ENCODE results near the gene IAH1. TPM values are rescaled to one million over a fixed set of nuclear protein-coding genes. Genes with fewer than 3 reads are reported as not detected.
A peak's percentile ranks its signal among the peaks of the same experiment; 100 is the strongest.
"Not testable (repeated sequence)": the region's sequence is repeated elsewhere in the genome, so short reads cannot be mapped to it uniquely, and the experiment has no call there.

Gene IAH1
- total RNA-seq, 1 donor from 2014 or later: 45.6 TPM

DNA sequence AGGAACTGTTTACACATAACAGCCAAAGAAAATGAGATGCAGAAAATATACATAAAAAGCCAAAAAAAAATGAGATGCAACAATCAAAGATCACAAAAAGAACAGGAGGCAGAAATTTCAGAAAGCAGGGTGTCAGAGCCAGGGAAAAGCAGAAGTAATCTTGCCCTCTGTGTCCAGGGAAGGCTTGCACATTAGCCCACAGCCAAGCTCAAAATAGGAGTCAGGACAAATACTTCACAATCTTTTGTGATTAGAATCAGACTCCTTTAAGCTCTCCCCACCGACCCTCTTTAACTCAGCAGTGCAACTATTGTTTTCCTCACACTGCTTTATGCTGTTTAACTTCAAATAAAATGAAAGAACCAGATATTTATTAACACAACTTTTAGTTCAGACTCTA, 34.6 kb downstream of the IAH1 start:
- DNase-seq (ENCODE audit: low spot score): peak; percentile 19
- peaks cover 4% of the 10 kb centered on the region for H3F3A ChIP-seq (ENCODE audit: low read depth)
- H3K79me2 ChIP-seq (ENCODE audit: low read depth): no peaks in the 10 kb centered on the region
- H3K9me3 Mint-ChIP-seq: no peaks in the 10 kb centered on the region
- peaks cover 4% of the 10 kb centered on the region for H3K36me3 ChIP-seq
- H3K9ac ChIP-seq: peak overlapping the region; percentile 22
- H4K20me1 ChIP-seq (ENCODE audit: low read depth): peaks cover 23% of the 10 kb centered on the region
- no peak overlapping the region for H3K4me3 ChIP-seq
- peaks cover 19% of the 10 kb centered on the region for H3K36me3 Mint-ChIP-seq
- H3K4me1 ChIP-seq: peaks cover 9% of the 10 kb centered on the region
- no peak overlapping the region for H2AFZ ChIP-seq (replicated peaks)
- peaks cover 19% of the 10 kb centered on the region for H3K4me1 Mint-ChIP-seq
- peak overlapping the region; percentile 13 for H3K4me3 Mint-ChIP-seq
- H3K9me3 ChIP-seq (ENCODE audit: low read depth): no peaks in the 10 kb centered on the region
- TF ChIP-seq EZH2 (IDR thresholded peaks at IDR 0.05) (no peak), EZH2phosphoT487 (IDR thresholded peaks at IDR 0.05) (no peak)
- TF ChIP-seq, protein P1, sequence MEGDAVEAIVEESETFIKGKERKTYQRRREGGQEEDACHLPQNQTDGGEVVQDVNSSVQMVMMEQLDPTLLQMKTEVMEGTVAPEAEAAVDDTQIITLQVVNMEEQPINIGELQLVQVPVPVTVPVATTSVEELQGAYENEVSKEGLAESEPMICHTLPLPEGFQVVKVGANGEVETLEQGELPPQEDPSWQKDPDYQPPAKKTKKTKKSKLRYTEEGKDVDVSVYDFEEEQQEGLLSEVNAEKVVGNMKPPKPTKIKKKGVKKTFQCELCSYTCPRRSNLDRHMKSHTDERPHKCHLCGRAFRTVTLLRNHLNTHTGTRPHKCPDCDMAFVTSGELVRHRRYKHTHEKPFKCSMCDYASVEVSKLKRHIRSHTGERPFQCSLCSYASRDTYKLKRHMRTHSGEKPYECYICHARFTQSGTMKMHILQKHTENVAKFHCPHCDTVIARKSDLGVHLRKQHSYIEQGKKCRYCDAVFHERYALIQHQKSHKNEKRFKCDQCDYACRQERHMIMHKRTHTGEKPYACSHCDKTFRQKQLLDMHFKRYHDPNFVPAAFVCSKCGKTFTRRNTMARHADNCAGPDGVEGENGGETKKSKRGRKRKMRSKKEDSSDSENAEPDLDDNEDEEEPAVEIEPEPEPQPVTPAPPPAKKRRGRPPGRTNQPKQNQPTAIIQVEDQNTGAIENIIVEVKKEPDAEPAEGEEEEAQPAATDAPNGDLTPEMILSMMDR (IDR thresholded peaks at IDR 0.05): no peak
- H3K27me3 Mint-ChIP-seq (ENCODE audit: insufficient read depth, low read depth): no peaks in the 10 kb centered on the region
- H3K27ac ChIP-seq: no peak overlapping the region
- no peaks in the 10 kb centered on the region for H3K27me3 ChIP-seq
- peak overlapping the region; percentile 22 for H3K27ac Mint-ChIP-seq
- peak overlapping the region; percentile 7 for H3K4me2 ChIP-seq

DNA sequence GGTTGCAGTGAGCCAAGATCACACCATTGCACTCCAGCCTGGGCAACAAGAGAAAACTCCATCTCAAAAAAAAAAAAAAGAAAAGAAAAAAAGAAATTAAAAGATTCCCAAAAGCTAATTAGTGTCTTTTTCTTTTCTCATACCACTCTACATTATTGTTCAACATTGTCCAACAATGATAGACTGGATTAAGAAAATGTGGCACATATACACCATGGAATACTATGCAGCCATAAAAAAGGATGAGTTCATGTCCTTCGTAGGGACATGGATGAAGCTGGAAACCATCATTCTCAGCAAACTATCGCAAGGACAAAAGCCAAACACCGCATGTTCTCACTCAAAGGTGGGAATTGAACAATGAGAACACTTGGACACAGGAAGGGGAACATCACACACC, 39.6 kb downstream of the IAH1 start:
- not testable (repeated sequence) for H3K27me3 Mint-ChIP-seq (ENCODE audit: insufficient read depth, low read depth); H3K27me3 ChIP-seq; H3K4me3 Mint-ChIP-seq; H3K9ac ChIP-seq; H3K4me1 Mint-ChIP-seq; H3K36me3 ChIP-seq; H3K27ac Mint-ChIP-seq; H3K4me2 ChIP-seq; H3K4me3 ChIP-seq; H3K9me3 ChIP-seq (ENCODE audit: low read depth); H3K79me2 ChIP-seq (ENCODE audit: low read depth); DNase-seq (ENCODE audit: low spot score); H3K9me3 Mint-ChIP-seq; H2AFZ ChIP-seq (replicated peaks); H3F3A ChIP-seq (ENCODE audit: low read depth); H3K4me1 ChIP-seq; H4K20me1 ChIP-seq (ENCODE audit: low read depth); H3K27ac ChIP-seq
- H3K36me3 Mint-ChIP-seq: peaks cover 24% of the 10 kb centered on the region

DNA sequence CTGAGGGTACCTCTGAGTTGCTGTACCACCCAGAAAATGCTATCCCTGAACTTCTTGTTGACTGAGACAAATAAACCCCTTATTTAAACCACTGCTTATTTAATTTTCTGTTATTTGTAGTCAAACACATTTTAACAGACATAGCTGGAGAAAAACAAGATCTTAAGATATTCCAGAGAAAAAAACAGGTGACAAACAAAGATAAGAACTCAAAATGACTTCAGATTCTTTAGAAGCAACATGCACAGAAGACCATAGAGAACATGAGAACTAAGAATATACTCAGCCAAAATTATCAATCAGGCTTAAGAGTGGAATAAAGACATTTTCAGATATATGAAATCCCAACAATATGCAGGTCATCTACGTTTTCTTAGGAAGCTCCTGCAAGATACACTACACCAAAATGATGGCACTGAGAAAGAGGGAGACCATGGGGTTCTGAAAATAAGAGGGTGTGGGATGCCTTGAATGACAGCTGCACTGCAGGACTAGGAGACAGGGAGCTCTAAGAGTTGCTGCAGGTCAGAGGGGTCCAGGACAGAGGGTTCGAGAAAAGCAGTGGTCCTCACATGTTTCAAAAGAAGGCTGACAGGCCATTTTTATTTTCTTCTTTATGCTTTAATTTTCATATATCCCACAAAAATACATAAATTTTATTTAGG, 42.9 kb downstream of the IAH1 start:
- Mint-ChIP-seq H3K27ac (no peak overlapping the region), H3K36me3 (peaks cover 40% of the 10 kb centered on the region), H3K27me3 (ENCODE audit: insufficient read depth, low read depth) (no peaks in the 10 kb centered on the region), H3K4me3 (no peak overlapping the region), H3K9me3 (no peaks in the 10 kb centered on the region), H3K4me1 (no peaks in the 10 kb centered on the region)
- Histone ChIP-seq H3K79me2 (ENCODE audit: low read depth) (no peaks in the 10 kb centered on the region), H4K20me1 (ENCODE audit: low read depth) (no peaks in the 10 kb centered on the region), H3K4me2 (no peak overlapping the region), H3K27me3 (no peaks in the 10 kb centered on the region), H3K4me1 (no peaks in the 10 kb centered on the region), H2AFZ (replicated peaks) (no peak overlapping the region), H3K27ac (no peak overlapping the region), H3K4me3 (no peak overlapping the region), H3K36me3 (peaks cover 10% of the 10 kb centered on the region), H3K9ac (no peak overlapping the region), H3F3A (ENCODE audit: low read depth) (peaks cover 5% of the 10 kb centered on the region), H3K9me3 (ENCODE audit: low read depth) (no peaks in the 10 kb centered on the region)
- TF ChIP-seq EZH2phosphoT487 (IDR thresholded peaks at IDR 0.05): no peak
- no peak for TF ChIP-seq EZH2 (IDR thresholded peaks at IDR 0.05)
- TF ChIP-seq, protein P1 (IDR thresholded peaks at IDR 0.05): no peak
- no peak for DNase-seq (ENCODE audit: low spot score)

DNA sequence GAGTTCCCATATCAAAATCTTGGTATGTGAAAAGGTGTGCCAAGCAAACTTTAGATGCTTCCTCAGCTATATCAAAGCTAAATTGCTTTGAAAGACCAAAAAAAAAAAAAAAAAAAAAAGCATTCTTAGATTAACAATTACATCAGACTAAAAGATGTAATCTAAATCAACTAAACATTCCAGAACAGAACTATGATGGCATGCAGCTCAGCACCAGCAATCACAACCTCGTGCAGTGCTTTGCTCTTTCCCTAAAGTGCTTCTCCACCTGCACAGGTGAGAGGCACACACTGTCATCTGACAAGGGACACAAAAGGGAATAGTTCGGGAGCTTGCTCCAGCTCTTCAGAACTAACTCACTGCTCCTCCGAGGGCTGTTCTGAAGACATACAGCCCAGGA, 43.8 kb downstream of the IAH1 start:
- peaks cover 6% of the 10 kb centered on the region for H3F3A ChIP-seq (ENCODE audit: low read depth)
- DNase-seq (ENCODE audit: low spot score): no peak
- H3K9me3 ChIP-seq (ENCODE audit: low read depth): no peaks in the 10 kb centered on the region
- H3K4me1 Mint-ChIP-seq: peaks cover 3% of the 10 kb centered on the region
- no peaks in the 10 kb centered on the region for H4K20me1 ChIP-seq (ENCODE audit: low read depth)
- peaks cover 18% of the 10 kb centered on the region for H3K36me3 ChIP-seq
- no peaks in the 10 kb centered on the region for H3K27me3 ChIP-seq
- no peak overlapping the region for H3K9ac ChIP-seq
- H3K4me1 ChIP-seq: no peaks in the 10 kb centered on the region
- no peaks in the 10 kb centered on the region for H3K79me2 ChIP-seq (ENCODE audit: low read depth)
- no peaks in the 10 kb centered on the region for H3K9me3 Mint-ChIP-seq
- H3K4me2 ChIP-seq: no peak overlapping the region
- no peak overlapping the region for H3K27ac ChIP-seq
- H3K4me3 ChIP-seq: no peak overlapping the region
- no peaks in the 10 kb centered on the region for H3K27me3 Mint-ChIP-seq (ENCODE audit: insufficient read depth, low read depth)
- H3K4me3 Mint-ChIP-seq: no peak overlapping the region
- no peak overlapping the region for H3K27ac Mint-ChIP-seq
- H2AFZ ChIP-seq (replicated peaks): no peak overlapping the region
- peaks cover 39% of the 10 kb centered on the region for H3K36me3 Mint-ChIP-seq
- TF ChIP-seq EZH2 (IDR thresholded peaks at IDR 0.05) (no peak), EZH2phosphoT487 (IDR thresholded peaks at IDR 0.05) (no peak)
- TF ChIP-seq, protein P1 (IDR thresholded peaks at IDR 0.05): no peak

Data from neural progenitor cell (in vitro differentiated cells).